ENCODE data around the gene TMEM108. TPM values are rescaled to one million over a fixed set of nuclear protein-coding genes. Genes with fewer than 3 reads are reported as not detected.

Gene TMEM108
- total and polyA plus RNA-seq, 8 donors = 0.37 to 2.1 (median 0.84) TPM; not detected in 2

DNA sequence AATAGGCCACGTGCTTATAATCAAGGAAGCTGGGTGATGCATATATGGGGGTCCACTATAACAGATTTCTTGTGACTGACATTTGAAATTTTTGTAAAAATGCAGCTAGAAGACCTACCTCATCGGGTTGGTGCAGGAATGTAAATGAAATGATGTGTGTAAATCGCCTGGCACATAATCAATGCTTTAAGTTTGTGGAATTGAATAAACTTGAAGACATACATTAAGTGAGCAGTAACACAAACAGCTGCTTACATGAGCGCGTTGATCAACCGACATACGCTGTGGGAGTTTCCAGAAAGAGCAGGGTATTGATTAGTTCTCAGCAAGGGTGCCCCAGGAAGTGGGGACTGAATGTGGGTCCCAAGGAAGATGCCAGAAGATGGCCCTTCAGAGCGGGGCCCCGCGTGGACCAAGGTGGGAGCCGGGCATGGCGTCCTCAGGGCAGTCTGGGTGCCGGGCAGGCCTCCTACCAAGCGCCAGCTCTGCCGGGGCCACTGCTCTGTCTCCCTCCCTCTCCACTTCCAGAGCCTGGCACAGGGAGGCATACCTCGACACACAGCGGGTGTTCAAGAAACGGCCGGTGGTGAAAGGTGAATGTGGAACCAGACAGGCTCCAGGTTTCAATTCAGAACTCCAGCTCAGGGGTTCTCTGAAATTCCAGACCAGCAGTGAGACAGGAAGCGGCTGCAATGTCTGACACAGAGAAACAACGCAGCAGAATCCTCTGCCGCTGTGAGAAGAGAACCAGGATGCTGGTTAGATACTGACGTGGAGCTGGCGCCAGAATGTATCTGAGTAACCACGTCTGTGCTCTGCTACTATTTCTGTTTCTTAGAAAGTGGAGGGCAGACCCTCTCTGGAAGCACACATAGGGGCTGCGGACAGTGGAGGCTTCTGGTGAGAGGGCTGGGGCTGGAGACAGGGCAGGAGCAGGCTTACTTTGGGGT is 374.3 kb downstream of the TMEM108 start:
- H3K9me3 ChIP-seq = no peaks in the 10 kb centered on the region
- H3K4me1 ChIP-seq = peaks cover 0 to 16% (median 7%) of the 10 kb centered on the region in 4 donors
- WGBS, 5 donors = 66 to 72% (median 70%) methylated on average over 26 of the region's 26 CpGs
- H3K27me3 ChIP-seq = peaks cover 0 to 9% (median 0%) of the 10 kb centered on the region in 3 donors
- TF ChIP-seq, protein P1, sequence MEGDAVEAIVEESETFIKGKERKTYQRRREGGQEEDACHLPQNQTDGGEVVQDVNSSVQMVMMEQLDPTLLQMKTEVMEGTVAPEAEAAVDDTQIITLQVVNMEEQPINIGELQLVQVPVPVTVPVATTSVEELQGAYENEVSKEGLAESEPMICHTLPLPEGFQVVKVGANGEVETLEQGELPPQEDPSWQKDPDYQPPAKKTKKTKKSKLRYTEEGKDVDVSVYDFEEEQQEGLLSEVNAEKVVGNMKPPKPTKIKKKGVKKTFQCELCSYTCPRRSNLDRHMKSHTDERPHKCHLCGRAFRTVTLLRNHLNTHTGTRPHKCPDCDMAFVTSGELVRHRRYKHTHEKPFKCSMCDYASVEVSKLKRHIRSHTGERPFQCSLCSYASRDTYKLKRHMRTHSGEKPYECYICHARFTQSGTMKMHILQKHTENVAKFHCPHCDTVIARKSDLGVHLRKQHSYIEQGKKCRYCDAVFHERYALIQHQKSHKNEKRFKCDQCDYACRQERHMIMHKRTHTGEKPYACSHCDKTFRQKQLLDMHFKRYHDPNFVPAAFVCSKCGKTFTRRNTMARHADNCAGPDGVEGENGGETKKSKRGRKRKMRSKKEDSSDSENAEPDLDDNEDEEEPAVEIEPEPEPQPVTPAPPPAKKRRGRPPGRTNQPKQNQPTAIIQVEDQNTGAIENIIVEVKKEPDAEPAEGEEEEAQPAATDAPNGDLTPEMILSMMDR (IDR thresholded peaks at IDR 0.05) = no peak
- TF ChIP-seq EP300 (IDR thresholded peaks at IDR 0.05) (no peak), POLR2A (IDR thresholded peaks at IDR 0.05) (no peak), POLR2AphosphoS5 (IDR thresholded peaks at IDR 0.05) (no peak)
- peak in 1 of 2 donors; percentile 67 for DNase-seq
- no peak overlapping the region for H3K27ac ChIP-seq
- no peak overlapping the region for H3K4me3 ChIP-seq
- intact Hi-C loops (cut with DNase I; ENCODE audit: low total_unique reads) = no loop called here
- no peaks in the 10 kb centered on the region for H3K36me3 ChIP-seq

DNA sequence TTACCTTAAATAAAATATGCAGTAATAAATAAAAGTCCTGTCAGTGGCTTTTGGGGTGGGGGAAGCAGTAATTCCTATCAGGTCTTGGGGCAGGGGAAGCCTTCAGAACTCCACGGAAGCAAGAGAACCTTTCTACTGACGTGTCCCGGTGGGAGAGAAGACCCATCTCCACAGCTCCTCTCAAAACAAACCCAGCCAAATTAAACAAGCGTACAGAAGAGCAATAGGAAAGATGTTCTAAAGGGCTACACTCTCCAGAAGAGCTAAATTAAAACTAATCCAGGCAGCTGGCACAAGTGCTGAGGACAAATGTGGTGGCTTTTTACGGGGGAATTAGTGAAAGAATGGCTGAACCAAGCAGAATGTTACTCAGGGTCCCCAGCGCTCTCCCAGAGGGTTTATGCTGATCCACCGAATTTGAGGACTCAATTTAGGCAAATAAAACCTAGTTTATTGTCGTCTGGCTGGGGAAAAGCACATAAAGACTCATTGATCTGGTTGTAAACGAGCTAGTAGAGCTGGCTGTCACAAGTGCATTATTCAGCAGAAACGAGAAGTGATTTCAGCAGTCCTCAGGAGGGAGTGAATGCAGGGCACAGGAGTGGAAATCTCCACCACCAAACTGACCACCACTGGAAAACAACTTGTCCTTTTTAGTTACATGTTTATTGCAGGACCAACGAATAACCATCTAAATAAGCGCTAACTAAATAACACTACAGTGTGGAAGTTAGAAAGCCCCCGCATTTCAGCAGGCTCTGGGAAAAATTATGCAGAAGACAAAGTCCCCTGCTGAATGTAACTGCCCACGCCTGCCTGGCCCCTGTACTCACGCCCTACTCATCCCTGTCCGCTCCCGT is 375.2 kb downstream of the TMEM108 start:
- no peaks in the 10 kb centered on the region for H3K36me3 ChIP-seq
- H3K9me3 ChIP-seq = no peaks in the 10 kb centered on the region
- TF ChIP-seq, protein P1 (IDR thresholded peaks at IDR 0.05) = no peak
- TF ChIP-seq POLR2A (IDR thresholded peaks at IDR 0.05) (no peak), POLR2AphosphoS5 (IDR thresholded peaks at IDR 0.05) (no peak), EP300 (IDR thresholded peaks at IDR 0.05) (no peak)
- peaks cover 0 to 9% (median 0%) of the 10 kb centered on the region in 3 donors for H3K27me3 ChIP-seq
- WGBS, 5 donors = 27 to 31% (median 29%) methylated on average over 17 of the region's 17 CpGs
- DNase-seq = peak in 1 of 2 donors; percentile 58
- intact Hi-C loops (cut with DNase I; ENCODE audit: low total_unique reads) = no loop called here
- peaks cover 0 to 16% (median 7%) of the 10 kb centered on the region in 4 donors for H3K4me1 ChIP-seq
- H3K4me3 ChIP-seq = peak overlapping the region in 2 of 4 donors; percentile 1 to 23
- peak overlapping the region in 1 of 5 donors; percentile 18 for H3K27ac ChIP-seq

DNA sequence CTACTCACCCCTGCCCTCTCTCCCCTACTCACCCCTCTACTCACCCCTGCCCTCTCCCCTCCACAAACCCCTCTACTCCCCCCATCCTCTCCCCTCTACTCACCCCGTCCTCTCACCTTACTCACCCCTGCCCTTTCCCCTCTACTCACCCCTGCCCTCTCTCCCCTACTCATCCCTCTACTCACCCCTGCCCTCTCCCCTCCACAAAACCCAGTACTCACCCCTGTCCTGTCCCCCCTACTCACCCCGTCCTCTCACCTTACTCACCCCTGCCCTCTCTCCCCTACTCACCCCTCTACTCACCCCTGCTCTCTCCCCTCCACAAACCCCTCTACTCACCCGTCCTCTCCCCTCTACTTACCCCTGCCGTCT is 375.8 kb downstream of the TMEM108 start:
- Histone ChIP-seq H3K27ac (no peak overlapping the region), H3K4me3 (no peak overlapping the region), H3K4me1 (peaks cover 0 to 16% (median 7%) of the 10 kb centered on the region in 4 donors), H3K36me3 (no peaks in the 10 kb centered on the region), H3K27me3 (peaks cover 0 to 15% (median 0%) of the 10 kb centered on the region in 3 donors), H3K9me3 (no peaks in the 10 kb centered on the region)
- no peak for DNase-seq
- 71 to 82% (median 78%) methylated on average over 2 to 4 of the region's 4 CpGs for WGBS, 5 donors
- intact Hi-C loops (cut with DNase I; ENCODE audit: low total_unique reads) = no loop called here
- no peak for TF ChIP-seq POLR2A (IDR thresholded peaks at IDR 0.05)
- TF ChIP-seq POLR2AphosphoS5 (IDR thresholded peaks at IDR 0.05) = no peak
- TF ChIP-seq EP300 (IDR thresholded peaks at IDR 0.05) = no peak
- TF ChIP-seq, protein P1 (IDR thresholded peaks at IDR 0.05) = no peak

DNA sequence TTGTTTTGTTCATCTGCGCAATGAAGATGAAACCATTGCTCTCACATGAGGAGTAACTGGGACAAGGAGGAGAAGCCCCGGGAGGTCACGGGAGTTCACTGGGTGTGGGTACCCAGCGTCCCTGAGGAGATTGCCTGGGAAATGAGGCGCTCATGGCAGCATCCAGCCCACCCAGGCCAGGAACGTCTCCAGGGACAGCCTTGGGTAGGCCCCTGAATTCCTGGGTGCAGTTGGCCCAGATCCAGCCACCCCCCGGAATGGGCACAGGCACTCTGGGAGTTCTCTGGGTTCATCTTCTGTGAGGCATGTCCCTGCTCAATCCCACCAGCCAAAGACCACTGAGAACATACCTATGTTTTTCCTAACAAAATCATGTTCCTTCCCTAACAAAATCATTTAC is 380.2 kb downstream of the TMEM108 start:
- H3K27me3 ChIP-seq = peaks cover 0 to 9% (median 0%) of the 10 kb centered on the region in 3 donors
- H3K36me3 ChIP-seq = no peaks in the 10 kb centered on the region
- intact Hi-C loops (cut with DNase I; ENCODE audit: low total_unique reads) = no loop called here
- no peaks in the 10 kb centered on the region for H3K9me3 ChIP-seq
- H3K4me1 ChIP-seq = peaks cover 0 to 7% (median 3%) of the 10 kb centered on the region in 4 donors
- 74 to 92% (median 78%) methylated on average over 6 to 7 of the region's 7 CpGs for WGBS, 5 donors
- no peak overlapping the region for H3K4me3 ChIP-seq
- TF ChIP-seq EP300 (IDR thresholded peaks at IDR 0.05) (no peak), POLR2A (IDR thresholded peaks at IDR 0.05) (no peak), POLR2AphosphoS5 (IDR thresholded peaks at IDR 0.05) (no peak)
- TF ChIP-seq, protein P1 (IDR thresholded peaks at IDR 0.05) = no peak
- no peak for DNase-seq
- H3K27ac ChIP-seq = no peak overlapping the region
